Upper lobe of left lung (tissue), 4 donors: ENCODE results near the gene MEIS1.

Experiments used
- POLR2A ChIP-seq, 4 donors: fragments of 450-650 bp; IDR thresholded peaks; one replicate each; pipeline ENCODE4 v1.5.1; 2016 to 2017; ENCODE audit warnings: antibody characterized with exemption in 4 of 4, mild to moderate bottlenecking in 2 of 4
- POLR2AphosphoS5 ChIP-seq, 2 donors: sonication (generic); formaldehyde crosslinking; IDR thresholded peaks; one replicate each; pipeline ENCODE4 v1.5.1; 2017; ENCODE audit warnings: antibody characterized with exemption in 2 of 2
- TF ChIP-seq, protein P1 (sequence below), 6 experiments: fragments of 450-650 bp in 4 of 6; fragments of 200-600 bp in 2 of 6; sonication (generic) in 2 of 6; IDR thresholded peaks; one replicate each; pipeline ENCODE4 v1.5.1; 2016 to 2019; ENCODE audit warnings: antibody characterized with exemption in 6 of 6

DNA sequence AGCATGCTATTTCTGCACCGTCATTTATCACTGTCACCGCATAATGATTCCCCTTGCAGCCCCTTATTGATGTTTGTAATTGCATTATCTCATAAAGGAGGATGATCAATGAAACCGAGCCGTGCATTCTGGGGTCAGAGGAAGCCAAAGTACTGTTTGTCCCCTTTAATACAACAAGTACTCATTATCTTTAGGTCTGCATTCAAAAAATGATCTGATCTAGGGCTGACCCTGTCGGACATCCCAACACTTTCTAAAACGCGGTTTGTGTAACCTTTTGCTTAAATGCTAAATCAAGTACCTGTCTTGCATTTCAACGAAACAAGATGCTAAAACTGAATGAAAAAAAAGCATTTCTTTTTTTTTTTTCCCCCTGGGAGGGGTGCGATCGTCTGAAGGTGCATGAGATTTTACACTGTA, 143.8 kb downstream of the MEIS1 start:
- TF ChIP-seq, protein P1, sequence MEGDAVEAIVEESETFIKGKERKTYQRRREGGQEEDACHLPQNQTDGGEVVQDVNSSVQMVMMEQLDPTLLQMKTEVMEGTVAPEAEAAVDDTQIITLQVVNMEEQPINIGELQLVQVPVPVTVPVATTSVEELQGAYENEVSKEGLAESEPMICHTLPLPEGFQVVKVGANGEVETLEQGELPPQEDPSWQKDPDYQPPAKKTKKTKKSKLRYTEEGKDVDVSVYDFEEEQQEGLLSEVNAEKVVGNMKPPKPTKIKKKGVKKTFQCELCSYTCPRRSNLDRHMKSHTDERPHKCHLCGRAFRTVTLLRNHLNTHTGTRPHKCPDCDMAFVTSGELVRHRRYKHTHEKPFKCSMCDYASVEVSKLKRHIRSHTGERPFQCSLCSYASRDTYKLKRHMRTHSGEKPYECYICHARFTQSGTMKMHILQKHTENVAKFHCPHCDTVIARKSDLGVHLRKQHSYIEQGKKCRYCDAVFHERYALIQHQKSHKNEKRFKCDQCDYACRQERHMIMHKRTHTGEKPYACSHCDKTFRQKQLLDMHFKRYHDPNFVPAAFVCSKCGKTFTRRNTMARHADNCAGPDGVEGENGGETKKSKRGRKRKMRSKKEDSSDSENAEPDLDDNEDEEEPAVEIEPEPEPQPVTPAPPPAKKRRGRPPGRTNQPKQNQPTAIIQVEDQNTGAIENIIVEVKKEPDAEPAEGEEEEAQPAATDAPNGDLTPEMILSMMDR (IDR thresholded peaks at IDR 0.05), result no peak
- TF ChIP-seq POLR2A (IDR thresholded peaks at IDR 0.05), result no peak
- no peak for TF ChIP-seq POLR2AphosphoS5 (IDR thresholded peaks at IDR 0.05)
